HAP-1 (cell line): ENCODE results near the gene C1orf50.

Source experiments
- DNase-seq, 2 experiments: peaks; one replicate each; pipeline ENCODE4 v3.0.0-alpha.2; 2016 to 2020; ENCODE audit warnings: low spot score in 2 of 2
- H3K27me3 ChIP-seq: fragments of 250-450 bp; sonication (Bioruptor Pico); 2 replicates; pipeline ENCODE4 v1.5.1; 2020; ENCODE audit warnings: low read depth, mild to moderate bottlenecking, moderate library complexity
- H3K36me3 ChIP-seq: fragments of 250-450 bp; sonication (Bioruptor Pico); replicated peaks from 2 replicates; pipeline ENCODE4 v1.5.1; 2020; ENCODE audit warnings: mild to moderate bottlenecking
- H3K4me1 ChIP-seq: fragments of 250-450 bp; sonication (Bioruptor Pico); 2 replicates; pipeline ENCODE4 v1.5.1; 2020; ENCODE audit warnings: mild to moderate bottlenecking
- H3K4me3 ChIP-seq: fragments of 250-450 bp; sonication (Bioruptor Pico); 2 replicates; pipeline ENCODE4 v1.5.1; 2020; ENCODE audit warnings: mild to moderate bottlenecking, moderate library complexity
- H3K9me3 ChIP-seq: fragments of 250-450 bp; sonication (Bioruptor Pico); 2 replicates; pipeline ENCODE4 v1.5.1; 2020; ENCODE audit warnings: mild to moderate bottlenecking, moderate library complexity
- in situ Hi-C: fragments of 300-500 bp; cut with MboI; formaldehyde crosslinking; loops from 3 replicates; pipeline ENCODE4 v1.14.3; 2020; ENCODE audit warnings: low sequenced_read_pairs, inconsistent platforms, mixed read lengths

The C1orf50 gene

DNA sequence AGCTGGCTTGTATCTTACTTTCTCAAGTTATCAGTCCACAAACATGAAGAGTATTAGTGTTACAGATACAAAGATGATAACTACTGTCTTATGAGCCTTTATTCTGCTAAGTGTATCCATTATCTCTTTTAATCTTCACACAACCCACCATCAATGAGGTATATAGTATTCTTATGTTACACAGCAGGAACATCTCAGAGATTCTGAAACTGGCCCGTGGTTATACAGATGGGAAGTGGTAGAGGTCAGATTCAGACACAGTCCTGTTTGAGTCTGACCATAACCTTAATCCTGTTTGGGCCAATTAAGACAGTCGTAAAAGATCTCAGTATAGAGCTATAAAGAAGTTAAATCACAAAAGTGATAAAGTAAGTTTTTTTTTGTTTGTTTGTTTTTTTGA is 12.7 kb downstream of the C1orf50 start:
- H3K9me3 ChIP-seq, result no peaks in the 10 kb centered on the region
- in situ Hi-C loops, result loop anchor here (5.0 kb wide), 1 partner anchor 288 kb away; no protein-coding TSS in a partner anchor
- no peaks in the 10 kb centered on the region for H3K4me1 ChIP-seq
- peaks cover 51% of the 10 kb centered on the region for H3K36me3 ChIP-seq
- no peaks in the 10 kb centered on the region for H3K27me3 ChIP-seq
- no peak for DNase-seq
- no peak overlapping the region for H3K4me3 ChIP-seq

DNA sequence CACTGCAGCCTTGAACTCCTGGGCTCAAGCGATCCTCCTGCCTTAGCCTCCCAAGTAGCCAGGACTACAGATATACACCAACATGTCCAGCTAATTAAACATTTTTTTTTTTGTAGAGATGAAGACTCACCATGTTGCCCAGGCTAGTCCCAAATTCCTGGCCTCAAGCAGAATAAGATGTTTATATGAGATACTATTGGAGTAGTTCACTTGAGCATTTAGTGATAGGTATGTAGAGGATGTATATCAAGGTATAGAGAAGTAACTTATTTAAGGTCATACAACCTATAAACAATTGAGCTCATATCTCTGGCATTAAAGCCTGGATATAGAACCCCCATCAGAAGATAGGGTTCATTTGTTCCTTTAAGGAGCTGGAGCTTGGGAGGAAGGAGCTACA is 13.1 kb downstream of the C1orf50 start:
- DNase-seq, result no peak
- Histone ChIP-seq H3K4me3 (no peak overlapping the region), H3K27me3 (no peaks in the 10 kb centered on the region), H3K9me3 (no peaks in the 10 kb centered on the region), H3K4me1 (no peaks in the 10 kb centered on the region), H3K36me3 (peaks cover 47% of the 10 kb centered on the region)
- in situ Hi-C loops, result no loop called here

DNA sequence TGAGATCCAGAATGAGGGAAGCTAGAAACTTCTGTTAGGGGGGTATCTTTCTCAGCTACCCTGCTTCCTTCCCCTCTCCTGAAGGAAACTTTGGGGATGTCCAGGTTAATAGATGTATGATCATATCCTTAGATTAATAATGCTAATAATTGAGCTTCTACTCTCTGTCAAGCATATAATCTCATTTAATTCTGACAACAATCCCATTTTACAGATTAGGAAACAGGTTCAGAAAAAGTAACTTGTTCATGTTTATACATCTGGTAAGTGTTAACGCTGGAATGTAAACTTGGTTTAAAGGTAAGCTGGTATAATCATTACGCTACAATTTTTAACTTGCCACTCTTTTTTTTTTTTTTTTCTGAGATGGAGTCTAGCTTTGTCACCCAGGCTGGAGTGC is 16.0 kb downstream of the C1orf50 start:
- in situ Hi-C loops, result no loop called here
- no peaks in the 10 kb centered on the region for H3K9me3 ChIP-seq
- no peak for DNase-seq
- no peaks in the 10 kb centered on the region for H3K4me1 ChIP-seq
- H3K4me3 ChIP-seq, result no peak overlapping the region
- peaks cover 27% of the 10 kb centered on the region for H3K36me3 ChIP-seq
- no peaks in the 10 kb centered on the region for H3K27me3 ChIP-seq

DNA sequence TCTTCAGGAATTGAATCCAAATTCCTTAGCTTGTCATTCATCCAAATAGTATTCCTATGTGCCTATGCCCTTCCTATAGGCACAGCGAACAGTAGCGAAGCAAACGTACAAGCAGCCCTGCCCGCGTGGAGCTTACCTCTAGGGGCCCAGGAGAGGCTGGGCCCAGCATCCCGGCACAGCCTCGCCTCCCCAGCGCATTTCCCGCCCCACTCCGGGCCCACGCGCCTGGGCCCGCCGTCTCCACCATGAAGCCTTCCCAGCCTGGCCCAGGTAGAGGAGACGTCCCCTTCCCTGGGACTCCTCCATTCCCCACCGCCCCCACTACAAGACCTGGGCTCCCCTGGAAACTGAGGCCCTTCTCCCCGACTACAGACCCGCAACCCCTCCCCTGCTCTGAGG is 17.5 kb downstream of the C1orf50 start:
- in situ Hi-C loops, result no loop called here
- DNase-seq, result no peak
- H3K4me3 ChIP-seq, result no peak overlapping the region
- no peaks in the 10 kb centered on the region for H3K4me1 ChIP-seq
- H3K9me3 ChIP-seq, result no peaks in the 10 kb centered on the region
- H3K36me3 ChIP-seq, result peaks cover 19% of the 10 kb centered on the region
- H3K27me3 ChIP-seq, result no peaks in the 10 kb centered on the region

DNA sequence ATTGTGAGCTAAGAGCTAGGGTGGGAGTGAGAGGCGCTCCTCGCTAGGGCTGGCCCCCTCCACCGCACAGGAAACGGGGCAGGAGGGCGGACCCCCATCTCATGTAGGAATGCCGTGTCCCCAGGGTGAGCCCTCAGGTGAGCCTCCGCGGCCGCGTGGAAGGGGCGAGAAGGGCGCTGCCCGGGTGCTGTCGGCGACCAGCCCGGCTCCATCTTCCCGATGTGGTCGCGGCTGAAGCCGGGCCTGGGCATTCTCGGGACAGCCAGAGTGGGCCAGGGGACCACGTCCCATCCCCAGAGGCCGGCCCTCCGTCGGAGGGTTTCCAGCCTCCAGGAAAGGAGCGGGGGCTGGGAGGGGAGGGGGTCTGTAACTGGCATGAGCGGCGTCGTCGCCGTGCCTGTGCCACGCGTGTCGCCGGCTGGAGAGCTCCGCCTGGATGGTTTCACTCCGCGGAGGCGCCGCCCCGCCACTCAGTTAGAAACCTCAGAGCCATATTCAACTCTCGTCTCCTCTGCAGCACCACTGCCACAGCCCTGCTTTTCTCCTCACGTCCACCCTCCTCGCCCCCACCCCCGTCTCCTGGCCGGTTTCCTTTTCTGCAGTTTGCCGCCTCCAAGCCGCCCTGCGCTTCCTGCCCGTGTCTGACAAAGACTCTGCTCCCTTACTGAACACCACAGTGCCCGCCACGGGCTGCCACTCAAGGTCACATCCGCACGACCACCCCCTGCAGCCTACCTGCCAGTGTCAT is 18.1 kb downstream of the C1orf50 start, which contains the start of gene TMEM269:
TMEM269 (plus strand) TSS at position 46 of the 748 bp plus-strand sequence. CDS start 4,903 bp downstream, outside the sequence.
- no peaks in the 10 kb centered on the region for H3K4me1 ChIP-seq
- in situ Hi-C loops, result no loop called here
- H3K27me3 ChIP-seq, result no peaks in the 10 kb centered on the region
- no peaks in the 10 kb centered on the region for H3K9me3 ChIP-seq
- no peak for DNase-seq
- H3K36me3 ChIP-seq, result peaks cover 14% of the 10 kb centered on the region
- H3K4me3 ChIP-seq, result no peak within 1 kb of the TSS

DNA sequence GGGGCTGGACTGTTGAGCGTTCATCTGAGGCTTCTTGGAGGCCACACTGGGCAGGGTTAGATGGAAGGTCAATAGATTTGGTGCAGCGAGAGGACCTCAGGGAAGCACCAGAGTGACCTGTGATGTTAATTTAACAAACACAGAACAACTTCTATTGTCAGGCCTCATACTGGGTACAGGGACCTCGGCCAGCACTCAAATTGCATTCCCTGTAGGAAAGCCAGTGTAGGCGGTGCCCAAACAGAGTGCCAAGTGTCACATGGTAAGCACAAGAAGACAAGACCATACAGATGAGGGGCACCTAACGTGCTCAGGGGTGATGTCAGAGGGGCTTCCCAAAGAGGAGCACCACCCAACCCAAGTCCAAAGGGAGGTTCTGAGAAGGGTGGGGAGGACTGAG is 19.0 kb downstream of the C1orf50 start:
- DNase-seq, result no peak
- H3K9me3 ChIP-seq, result no peaks in the 10 kb centered on the region
- no peaks in the 10 kb centered on the region for H3K4me1 ChIP-seq
- peaks cover 8% of the 10 kb centered on the region for H3K36me3 ChIP-seq
- no peaks in the 10 kb centered on the region for H3K27me3 ChIP-seq
- in situ Hi-C loops, result no loop called here
- no peak overlapping the region for H3K4me3 ChIP-seq

DNA sequence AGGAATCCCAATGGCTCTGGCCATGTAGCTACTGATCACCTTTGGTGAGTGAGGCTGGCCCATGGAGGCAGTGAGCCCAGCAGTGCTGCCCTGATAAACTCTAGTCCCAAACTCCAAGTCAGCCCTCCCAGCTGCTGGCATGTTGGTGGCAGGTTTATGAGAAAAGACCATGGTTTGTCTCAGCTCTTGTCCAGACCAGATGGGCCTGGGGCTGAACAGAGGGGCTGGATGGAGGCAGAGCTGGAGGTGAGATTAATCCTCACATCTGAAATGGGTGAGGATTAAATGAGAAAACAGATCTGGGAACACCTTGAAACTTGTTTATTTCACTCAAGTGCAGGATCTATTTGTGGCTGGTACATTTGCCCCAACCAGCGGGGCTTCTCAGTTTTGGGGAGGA is 21.0 kb downstream of the C1orf50 start:
- no peaks in the 10 kb centered on the region for H3K27me3 ChIP-seq
- DNase-seq, result no peak
- peaks cover 3% of the 10 kb centered on the region; the same call in 1 of the 2 replicates for H3K36me3 ChIP-seq
- no peaks in the 10 kb centered on the region for H3K4me1 ChIP-seq
- H3K9me3 ChIP-seq, result no peaks in the 10 kb centered on the region
- in situ Hi-C loops, result no loop called here
- H3K4me3 ChIP-seq, result no peak overlapping the region

DNA sequence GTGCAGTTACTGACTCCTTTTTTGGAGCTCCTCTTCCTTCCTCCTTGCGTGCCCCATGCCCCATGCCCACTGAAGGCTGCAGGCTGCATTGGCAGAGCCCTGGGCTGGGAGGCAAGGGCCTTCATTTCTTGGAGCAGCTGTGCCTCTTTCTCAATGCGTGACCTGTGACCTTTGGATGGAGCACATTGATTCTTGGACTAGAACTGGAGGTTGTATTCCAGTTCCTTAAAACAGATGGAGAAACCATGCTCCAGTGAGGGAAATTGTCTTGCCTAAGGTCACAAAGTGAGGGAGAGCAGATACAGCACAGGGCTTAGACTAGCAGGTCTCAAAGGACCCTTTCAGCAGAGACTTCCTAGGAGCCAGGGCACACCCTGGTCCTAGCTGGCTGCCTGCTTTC is 26.8 kb downstream of the C1orf50 start:
- Histone ChIP-seq H3K4me3 (no peak overlapping the region), H3K4me1 (no peaks in the 10 kb centered on the region), H3K36me3 (no peaks in the 10 kb centered on the region), H3K27me3 (no peaks in the 10 kb centered on the region), H3K9me3 (no peaks in the 10 kb centered on the region)
- in situ Hi-C loops, result no loop called here
- no peak for DNase-seq

DNA sequence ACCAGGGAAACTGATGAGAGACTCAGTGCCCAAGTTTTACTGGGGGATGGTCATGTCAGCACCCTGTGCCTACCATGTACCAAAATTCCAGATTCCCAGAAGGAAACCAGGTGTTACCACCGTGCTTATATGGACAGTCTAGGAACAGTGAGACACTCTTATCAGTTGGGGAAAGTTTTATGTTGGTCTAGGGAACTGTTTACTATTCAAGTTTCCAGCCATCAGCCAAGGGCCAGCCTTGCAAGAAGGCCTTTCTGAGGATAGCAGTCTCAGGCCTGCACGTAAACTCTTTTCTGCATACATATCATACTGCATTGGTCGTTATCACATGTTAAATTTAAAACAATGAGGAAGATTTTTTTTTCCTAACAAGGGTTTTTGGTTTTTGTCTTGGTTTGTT is 30.4 kb downstream of the C1orf50 start:
- no peaks in the 10 kb centered on the region for H3K9me3 ChIP-seq
- no peaks in the 10 kb centered on the region for H3K36me3 ChIP-seq
- H3K4me1 ChIP-seq, result no peaks in the 10 kb centered on the region
- in situ Hi-C loops, result no loop called here
- H3K4me3 ChIP-seq, result no peak overlapping the region
- DNase-seq, result no peak
- no peaks in the 10 kb centered on the region for H3K27me3 ChIP-seq

DNA sequence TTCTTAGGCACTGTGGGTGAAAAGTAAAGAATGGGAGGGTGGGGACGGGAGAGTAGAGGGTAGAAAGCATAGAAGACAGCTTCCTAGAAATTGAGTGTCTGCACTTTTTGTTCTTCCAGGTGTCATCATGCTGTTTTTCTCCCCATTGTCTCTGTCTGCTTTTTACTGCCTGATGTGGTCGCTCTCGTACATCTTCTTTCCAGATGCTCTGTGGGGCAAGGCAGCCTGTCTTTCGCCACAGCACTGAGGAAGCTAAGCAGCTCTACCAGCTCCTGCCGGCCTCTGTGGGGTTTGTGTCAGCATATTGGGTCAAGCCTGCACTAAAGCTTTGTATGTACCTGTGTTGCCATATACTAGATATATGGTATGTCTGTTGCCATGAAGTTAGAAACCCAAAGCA is 30.9 kb downstream of the C1orf50 start:
- in situ Hi-C loops, result no loop called here
- Histone ChIP-seq H3K9me3 (no peaks in the 10 kb centered on the region), H3K36me3 (no peaks in the 10 kb centered on the region), H3K27me3 (no peaks in the 10 kb centered on the region), H3K4me3 (no peak overlapping the region), H3K4me1 (no peaks in the 10 kb centered on the region)
- no peak for DNase-seq

DNA sequence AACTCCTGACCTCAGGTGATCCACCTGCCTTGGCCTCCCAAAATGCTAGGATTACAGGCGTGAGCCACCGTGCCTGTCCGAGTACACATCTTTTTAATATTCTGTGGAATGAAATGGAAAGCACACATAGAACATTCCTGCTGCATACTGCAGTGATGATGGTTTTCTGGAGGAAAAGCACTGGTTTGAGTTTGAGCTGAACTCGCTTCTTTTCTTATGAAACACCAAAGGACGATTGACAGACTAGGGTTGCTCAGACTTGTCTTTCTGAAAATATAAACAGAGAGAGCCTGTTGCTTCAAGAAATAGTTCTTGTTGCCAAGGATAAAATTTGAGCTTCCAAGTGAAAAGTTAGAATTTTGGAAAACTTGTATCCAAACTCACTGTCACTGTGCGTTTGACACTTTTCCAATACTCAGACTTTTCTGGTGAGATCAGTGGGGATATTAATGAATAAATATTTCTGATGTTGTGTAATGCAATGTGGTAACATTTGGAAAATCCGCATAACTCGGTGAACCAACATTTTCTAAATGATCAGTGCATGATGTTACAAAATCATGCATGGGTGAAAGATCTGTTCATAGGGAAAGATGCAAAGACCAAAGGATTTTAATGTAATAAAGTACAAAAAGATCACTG is 34.9 kb downstream of the C1orf50 start:
- H3K4me1 ChIP-seq, result no peaks in the 10 kb centered on the region
- in situ Hi-C loops, result no loop called here
- H3K27me3 ChIP-seq, result no peaks in the 10 kb centered on the region
- no peak overlapping the region for H3K4me3 ChIP-seq
- H3K9me3 ChIP-seq, result 0 out of 2 replicates have a peak, but pooled peaks cover 2% of the 10 kb centered on the region
- no peaks in the 10 kb centered on the region for H3K36me3 ChIP-seq
- DNase-seq, result no peak

DNA sequence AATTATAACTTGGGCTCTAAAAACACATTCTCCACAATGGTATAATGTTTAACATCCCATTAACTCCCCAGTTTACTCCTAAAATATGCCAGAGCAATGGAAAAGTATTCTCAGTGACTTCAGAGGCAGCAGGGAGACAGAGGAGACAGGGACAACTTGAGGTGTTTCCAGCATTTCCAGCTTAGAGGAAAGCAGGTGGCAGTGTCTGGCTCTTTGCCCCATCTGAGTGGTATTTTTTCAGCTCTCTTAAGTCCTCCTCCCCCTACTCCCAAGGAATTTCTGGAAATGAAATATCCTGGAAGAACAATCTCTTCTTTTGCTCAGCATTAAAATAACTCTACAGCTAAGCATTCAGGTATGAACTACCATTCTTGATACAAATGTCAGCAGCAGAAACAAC is 39.1 kb downstream of the C1orf50 start:
- in situ Hi-C loops, result no loop called here

DNA sequence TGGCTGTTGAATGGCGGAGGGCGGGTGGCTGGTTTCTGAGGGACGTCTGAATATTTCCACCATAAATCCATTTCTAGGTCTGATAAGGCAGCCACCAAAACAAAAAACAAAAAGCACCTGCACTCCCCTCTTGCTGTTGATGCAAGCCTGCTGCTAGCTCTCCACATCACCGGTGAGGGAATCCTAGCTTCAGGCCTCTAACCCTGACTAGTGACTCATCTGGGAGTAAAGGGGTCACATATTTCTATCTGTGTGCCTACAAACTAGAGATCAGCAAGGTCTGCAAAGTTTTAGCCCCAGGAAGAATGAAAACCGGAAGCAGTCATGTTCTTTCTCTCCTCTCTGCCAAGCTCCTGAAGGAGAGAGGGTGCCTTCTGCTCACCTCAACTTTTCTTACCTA is 39.5 kb downstream of the C1orf50 start:
- in situ Hi-C loops, result no loop called here
- Histone ChIP-seq H3K27me3 (no peaks in the 10 kb centered on the region), H3K4me3 (no peak overlapping the region), H3K36me3 (no peaks in the 10 kb centered on the region), H3K4me1 (no peaks in the 10 kb centered on the region), H3K9me3 (0 out of 2 replicates have a peak, but pooled peaks cover 2% of the 10 kb centered on the region)
- DNase-seq, result no peak

More for the DNA sequence above, 39.1 kb downstream of the C1orf50 start:
- no peak for DNase-seq
- Histone ChIP-seq H3K4me1 (no peaks in the 10 kb centered on the region), H3K9me3 (0 out of 2 replicates have a peak, but pooled peaks cover 2% of the 10 kb centered on the region), H3K4me3 (no peak overlapping the region), H3K36me3 (no peaks in the 10 kb centered on the region), H3K27me3 (no peaks in the 10 kb centered on the region)

DNA sequence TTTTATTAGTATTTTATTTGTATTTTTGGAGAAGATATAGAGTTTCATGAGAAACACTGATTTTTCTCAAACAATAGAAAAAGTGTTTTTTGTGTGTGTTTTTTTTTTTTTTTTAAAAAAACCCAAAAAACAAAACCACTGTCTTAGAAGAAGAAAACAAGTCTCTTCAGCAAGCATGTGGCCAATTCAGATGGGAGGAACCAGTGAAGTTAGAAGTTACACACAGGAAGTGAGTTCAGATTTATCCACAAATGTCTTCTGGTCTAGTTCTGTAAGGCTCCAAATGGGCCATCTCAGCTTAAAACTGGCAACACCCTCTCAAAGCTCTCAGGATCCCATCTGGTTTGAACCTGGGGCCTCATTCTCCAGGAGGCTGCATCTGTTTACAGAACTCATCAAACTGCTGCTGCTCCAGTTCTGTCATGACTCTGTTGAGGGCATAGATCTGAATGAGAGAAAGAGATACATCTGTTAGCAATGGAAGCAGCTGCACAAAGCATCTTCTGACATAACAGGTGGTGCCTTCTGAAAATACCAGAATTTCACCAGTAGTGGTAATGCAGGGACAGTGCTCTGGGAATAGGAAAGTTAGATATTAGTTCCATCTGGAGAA is 40.1 kb downstream of the C1orf50 start:
- Histone ChIP-seq H3K4me1 (no peaks in the 10 kb centered on the region), H3K36me3 (no peaks in the 10 kb centered on the region), H3K4me3 (no peak overlapping the region), H3K9me3 (0 out of 2 replicates have a peak, but pooled peaks cover 2% of the 10 kb centered on the region), H3K27me3 (no peaks in the 10 kb centered on the region)
- in situ Hi-C loops, result no loop called here
- no peak for DNase-seq
